KMS-11 (cell line): ENCODE results near the gene RAB4B.
A peak's percentile ranks its signal among the peaks of the same experiment; 100 is the strongest.

Experiments used
- H2AFZ ChIP-seq: fragments of 200-600 bp; sonication (generic); 2 replicates; pipeline ENCODE4 v1.6.1; 2016; ENCODE audit warnings: antibody characterized with exemption, mixed run types, low read depth
- H3K27ac ChIP-seq: fragments of 200-600 bp; sonication (generic); 2 replicates; pipeline ENCODE4 v1.6.1; 2016; ENCODE audit warnings: mild to moderate bottlenecking, mixed run types
- H3K27me3 ChIP-seq: fragments of 200-600 bp; sonication (generic); 2 replicates; pipeline ENCODE4 v1.6.1; 2017; ENCODE audit warnings: mild to moderate bottlenecking, low read depth, mixed run types, moderate library complexity; ENCODE audit not compliant: insufficient read depth
- H3K36me3 ChIP-seq: fragments of 200-600 bp; sonication (generic); 2 replicates; pipeline ENCODE4 v1.6.1; 2017; ENCODE audit warnings: mild to moderate bottlenecking, mixed run types; ENCODE audit not compliant: insufficient read depth
- H3K4me1 ChIP-seq: fragments of 200-600 bp; sonication (generic); 2 replicates; pipeline ENCODE4 v1.6.1; 2016; ENCODE audit warnings: mild to moderate bottlenecking, low read depth, mixed run types; ENCODE audit not compliant: poor library complexity, severe bottlenecking
- H3K4me2 ChIP-seq: fragments of 200-600 bp; sonication (generic); 2 replicates; pipeline ENCODE4 v1.7.0; 2016; ENCODE audit warnings: mild to moderate bottlenecking, mixed run types
- H3K4me3 ChIP-seq: fragments of 200-600 bp; sonication (generic); IDR thresholded peaks from 2 replicates; pipeline ENCODE4 v1.6.1; 2017; ENCODE audit warnings: low read depth, low read length, mixed read lengths; ENCODE audit not compliant: insufficient read depth
- H3K79me2 ChIP-seq: fragments of 200-600 bp; sonication (generic); 2 replicates; pipeline ENCODE4 v1.6.1; 2016; ENCODE audit warnings: low read depth, mixed run types; ENCODE audit not compliant: insufficient read depth
- H3K9ac ChIP-seq: fragments of 200-600 bp; sonication (generic); 2 replicates; pipeline ENCODE4 v1.6.1; 2016; ENCODE audit warnings: mild to moderate bottlenecking, mixed run types
- H4K20me1 ChIP-seq: fragments of 200-600 bp; sonication (generic); 2 replicates; pipeline ENCODE4 v1.6.1; 2016; ENCODE audit warnings: mild to moderate bottlenecking, mixed run types; ENCODE audit not compliant: insufficient read depth
- CTCF ChIP-seq: fragments of 200-600 bp; sonication (generic); conservative IDR thresholded peaks from 2 replicates; pipeline ENCODE4 v1.6.1; 2017; ENCODE audit warnings: low read depth, mild to moderate bottlenecking, antibody characterized with exemption, low read length, moderate library complexity, mixed read lengths

The RAB4B gene

DNA sequence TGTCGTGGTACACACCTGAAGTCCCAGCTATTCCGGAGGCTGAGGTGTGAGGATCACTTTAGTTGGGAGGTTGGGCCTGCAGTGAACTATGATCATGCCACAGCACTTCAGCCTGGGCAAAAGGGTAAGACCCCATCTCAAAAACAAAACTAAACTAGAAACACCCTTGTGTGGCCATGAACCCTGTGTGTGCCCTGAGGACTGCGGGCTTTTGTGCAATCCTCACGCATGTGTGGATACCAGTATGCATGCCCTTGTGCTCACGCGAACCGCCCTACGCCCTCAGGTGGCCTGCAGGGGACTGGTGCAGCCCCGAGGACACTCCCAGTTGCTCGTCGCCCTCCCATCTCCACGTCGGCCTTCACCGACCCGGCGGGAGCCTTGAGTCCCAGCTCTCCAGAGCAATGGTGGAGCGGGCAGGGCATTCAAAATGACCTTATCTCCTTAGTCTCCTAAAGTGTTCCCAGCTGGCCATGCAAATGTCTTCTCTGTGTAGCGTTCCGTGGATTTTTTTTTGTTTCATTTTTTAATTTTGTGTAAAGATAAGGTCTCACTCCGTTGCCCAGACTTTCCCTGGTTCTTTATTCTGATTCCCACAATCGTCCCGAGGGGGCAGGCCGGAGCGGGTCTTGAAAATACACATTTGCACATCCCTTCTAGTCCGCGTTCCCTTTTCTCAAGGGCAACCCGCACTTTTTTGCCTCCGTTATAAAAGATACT is 20.1 kb downstream of the RAB4B start:
- peak overlapping the region; percentile 72; the same call in 1 of the 2 replicates for H2AFZ ChIP-seq
- H3K4me3 ChIP-seq: no peak overlapping the region
- peaks cover 14% of the 10 kb centered on the region for H3K79me2 ChIP-seq
- H3K4me2 ChIP-seq: peak overlapping the region; percentile 53; the same call in 1 of the 2 replicates
- peak; percentile 44; the same call in 1 of the 2 replicates for TF ChIP-seq CTCF
- no peaks in the 10 kb centered on the region for H3K27me3 ChIP-seq
- H4K20me1 ChIP-seq: 0 out of 2 replicates have a peak, but pooled peaks cover 3% of the 10 kb centered on the region
- H3K4me1 ChIP-seq: peaks cover 26% of the 10 kb centered on the region
- H3K9ac ChIP-seq: peak overlapping the region; percentile 13; the same call in 1 of the 2 replicates
- no peaks in the 10 kb centered on the region for H3K36me3 ChIP-seq
- H3K27ac ChIP-seq: no peak overlapping the region

- no peaks in the 10 kb centered on the region for H3K36me3 ChIP-seq
- peak within 1 kb of the TSS; percentile 96 for H3K4me2 ChIP-seq
- H4K20me1 ChIP-seq: 0 out of 2 replicates have a peak, but pooled peaks cover 3% of the 10 kb centered on the region
- peak within 1 kb of the TSS; percentile 45; the same call in 1 of the 2 replicates for H3K9ac ChIP-seq
- peak within 1 kb of the TSS; percentile 72; the same call in 1 of the 2 replicates for H2AFZ ChIP-seq
- peaks cover 18% of the 10 kb centered on the region for H3K79me2 ChIP-seq
- H3K4me1 ChIP-seq: peaks cover 34% of the 10 kb centered on the region
- no peaks in the 10 kb centered on the region for H3K27me3 ChIP-seq
- TF ChIP-seq CTCF: no peak
- no peak within 1 kb of the TSS for H3K4me3 ChIP-seq
- H3K27ac ChIP-seq: no peak within 1 kb of the TSS
Measured at GRCh38 chr19:40798683-40799557, 20.9 kb downstream of the RAB4B start, which contains the start of gene EGLN2. TSS of gene EGLN2 (plus strand) at chr19:40799191. CDS start at chr19:40800573, 1,382 bp downstream.

GRCh38 chr19:40799558-40800338 is 21.7 kb downstream of the RAB4B start:
- no peak for TF ChIP-seq CTCF
- Histone ChIP-seq H4K20me1 (0 out of 2 replicates have a peak, but pooled peaks cover 3% of the 10 kb centered on the region), H3K4me2 (peak overlapping the region; percentile 96), H2AFZ (no peak overlapping the region), H3K36me3 (no peaks in the 10 kb centered on the region), H3K27me3 (no peaks in the 10 kb centered on the region), H3K9ac (peak overlapping the region; percentile 45; the same call in 1 of the 2 replicates), H3K4me1 (peaks cover 37% of the 10 kb centered on the region), H3K4me3 (no peak overlapping the region), H3K27ac (no peak overlapping the region), H3K79me2 (peaks cover 18% of the 10 kb centered on the region)
